Upper lobe of right lung (tissue), 1 donor: ENCODE data around the gene SLC39A6. TPM values are rescaled to one million over a fixed set of nuclear protein-coding genes. Genes with fewer than 3 reads are reported as not detected.

Experiments
- ATAC-seq: fragments of 200-7000 bp; cut with Tn5 transposase; one replicate; pipeline ENCODE4 v1.9.1; 2020; ENCODE audit warnings: mild to moderate bottlenecking, moderate library complexity
- DNase-seq: peaks from one replicate; pipeline ENCODE4 v3.0.0-alpha.2; 2020
- H3K27ac ChIP-seq: fragments of 200-600 bp; one replicate; pipeline ENCODE4 v1.8.0; 2022
- H3K27me3 ChIP-seq: fragments of 200-600 bp; one replicate; pipeline ENCODE4 v1.8.0; 2022; ENCODE audit warnings: mild to moderate bottlenecking
- H3K36me3 ChIP-seq: fragments of 200-600 bp; one replicate; pipeline ENCODE4 v1.8.0; 2022
- H3K4me1 ChIP-seq: fragments of 200-600 bp; one replicate; pipeline ENCODE4 v1.8.0; 2022
- H3K4me3 ChIP-seq: fragments of 200-600 bp; one replicate; pipeline ENCODE4 v1.8.0; 2022; ENCODE audit warnings: mild to moderate bottlenecking
- H3K9me3 ChIP-seq: fragments of 200-600 bp; one replicate; pipeline ENCODE4 v1.8.0; 2022
- intact Hi-C: fragments of 100-400 bp; cut with DNase I; formaldehyde crosslinking; loops from one replicate; pipeline ENCODE4 v1.11.0; 2022
- total RNA-seq: library from RNA; stranded (reverse); fragmentation: NEBNext Ultra II Directional; extraction: Animal tissue kit (Norgen Biotek cat#: 25700); gene quantifications from one replicate; pipeline ENCODE4 v1.2.1, GENCODE V29; 2021
- TF ChIP-seq, protein P1 (sequence below): fragments of 200-600 bp; IDR thresholded peaks from one replicate; pipeline ENCODE4 v1.8.0; 2022; ENCODE audit warnings: antibody characterized with exemption
- donor health status: DM: no; HTN: yes; CAD: no; lungs with severe emphysema.

Gene SLC39A6
- total RNA-seq, 1 donor from 2014 or later: 24.3 TPM

DNA sequence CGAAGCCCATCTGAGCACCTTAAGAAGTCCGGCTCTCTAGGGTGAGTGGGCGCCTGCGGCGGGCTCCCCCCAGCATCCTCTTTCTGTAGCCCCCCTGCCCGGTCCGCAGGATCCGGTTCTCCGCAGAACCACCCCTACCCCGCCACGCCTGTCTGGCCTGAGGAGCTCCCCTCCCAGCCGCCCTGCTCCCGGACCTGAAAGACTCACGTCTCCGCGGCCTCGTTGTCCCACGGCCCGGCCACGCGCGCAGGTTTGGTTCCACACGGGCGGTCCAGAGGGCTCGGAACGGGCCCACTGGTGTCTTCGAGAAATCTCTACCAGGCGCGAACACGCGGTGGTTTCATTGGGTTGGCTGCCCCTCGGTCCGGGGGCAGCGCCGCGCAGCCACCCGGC, 237 bp downstream of the SLC39A6 start:
- intact Hi-C loops: no loop called here
- ATAC-seq (peak; percentile 28), DNase-seq (no peak)
- Histone ChIP-seq H3K4me1 (peaks cover 25% of the 10 kb centered on the region), H3K4me3 (peak overlapping the region; percentile 99), H3K9me3 (no peaks in the 10 kb centered on the region), H3K27ac (peak overlapping the region; percentile 99), H3K36me3 (peaks cover 21% of the 10 kb centered on the region), H3K27me3 (no peaks in the 10 kb centered on the region)
- TF ChIP-seq, protein P1, sequence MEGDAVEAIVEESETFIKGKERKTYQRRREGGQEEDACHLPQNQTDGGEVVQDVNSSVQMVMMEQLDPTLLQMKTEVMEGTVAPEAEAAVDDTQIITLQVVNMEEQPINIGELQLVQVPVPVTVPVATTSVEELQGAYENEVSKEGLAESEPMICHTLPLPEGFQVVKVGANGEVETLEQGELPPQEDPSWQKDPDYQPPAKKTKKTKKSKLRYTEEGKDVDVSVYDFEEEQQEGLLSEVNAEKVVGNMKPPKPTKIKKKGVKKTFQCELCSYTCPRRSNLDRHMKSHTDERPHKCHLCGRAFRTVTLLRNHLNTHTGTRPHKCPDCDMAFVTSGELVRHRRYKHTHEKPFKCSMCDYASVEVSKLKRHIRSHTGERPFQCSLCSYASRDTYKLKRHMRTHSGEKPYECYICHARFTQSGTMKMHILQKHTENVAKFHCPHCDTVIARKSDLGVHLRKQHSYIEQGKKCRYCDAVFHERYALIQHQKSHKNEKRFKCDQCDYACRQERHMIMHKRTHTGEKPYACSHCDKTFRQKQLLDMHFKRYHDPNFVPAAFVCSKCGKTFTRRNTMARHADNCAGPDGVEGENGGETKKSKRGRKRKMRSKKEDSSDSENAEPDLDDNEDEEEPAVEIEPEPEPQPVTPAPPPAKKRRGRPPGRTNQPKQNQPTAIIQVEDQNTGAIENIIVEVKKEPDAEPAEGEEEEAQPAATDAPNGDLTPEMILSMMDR: no peak

DNA sequence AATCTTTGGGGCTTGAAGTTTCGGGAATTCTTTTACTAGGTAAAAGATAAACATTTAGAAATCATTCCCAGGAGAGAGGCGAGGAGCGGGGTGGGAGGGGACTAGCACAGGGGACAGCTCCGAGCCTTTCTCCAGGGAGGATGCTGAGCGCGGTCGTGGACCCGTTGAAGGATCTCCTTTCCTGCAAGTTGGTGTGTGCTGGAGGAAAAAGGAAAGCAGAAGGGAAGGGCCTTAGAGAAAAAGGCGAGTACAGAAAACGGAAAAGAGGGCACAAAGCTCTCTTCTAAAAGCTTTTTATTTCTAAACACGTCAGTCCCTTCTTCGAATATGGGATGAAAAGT, 640 bp downstream of the SLC39A6 start:
- Histone ChIP-seq H3K4me1 (peaks cover 25% of the 10 kb centered on the region), H3K27ac (peak overlapping the region; percentile 99), H3K4me3 (peak overlapping the region; percentile 99), H3K36me3 (peaks cover 21% of the 10 kb centered on the region), H3K9me3 (no peaks in the 10 kb centered on the region), H3K27me3 (no peaks in the 10 kb centered on the region)
- ATAC-seq (no peak), DNase-seq (no peak)
- intact Hi-C loops: no loop called here
- TF ChIP-seq, protein P1: no peak

DNA sequence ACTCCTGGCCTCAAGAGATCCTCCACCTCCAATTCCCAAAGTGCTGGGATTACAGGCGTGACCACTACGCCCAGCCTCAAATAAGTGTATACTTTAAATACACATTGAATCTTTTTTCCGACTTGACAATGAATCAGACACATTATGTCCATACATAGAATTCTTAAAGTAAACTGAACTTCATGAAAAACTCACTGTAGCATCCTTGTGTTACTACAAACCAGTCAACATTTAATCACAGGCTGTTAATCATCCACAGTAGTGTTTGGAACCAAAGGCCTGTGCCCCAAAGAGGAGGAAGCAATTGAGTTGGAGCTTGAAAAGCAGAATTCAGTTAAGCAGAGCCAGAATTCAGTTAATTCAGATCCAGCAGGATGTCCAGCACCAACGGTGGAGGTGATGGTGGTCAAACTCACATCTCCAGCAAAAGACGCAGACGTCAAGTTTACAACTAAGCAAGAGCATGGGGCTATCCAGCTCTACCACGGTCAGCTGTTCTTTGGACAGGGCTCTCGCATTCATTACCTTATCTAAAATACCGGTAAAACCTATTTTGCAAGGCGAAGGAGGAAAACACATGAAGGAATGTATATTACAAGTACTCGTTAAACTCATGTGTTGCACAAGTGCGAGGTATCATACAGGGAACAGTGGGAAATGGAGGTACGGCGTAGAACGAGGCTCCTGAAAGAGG, 1.2 kb downstream of the SLC39A6 start:
- intact Hi-C loops: no loop called here
- no peak for DNase-seq
- H3K27ac ChIP-seq: no peak overlapping the region

GRCh38 chr18:36126668-36127067, 2.5 kb downstream of the SLC39A6 start:
- no peak overlapping the region for H3K4me3 ChIP-seq
- TF ChIP-seq, protein P1: no peak

More for the DNA sequence above, 1.2 kb downstream of the SLC39A6 start:
- no peak for ATAC-seq
- TF ChIP-seq, protein P1: no peak
- Histone ChIP-seq H3K9me3 (no peaks in the 10 kb centered on the region), H3K4me3 (peak overlapping the region; percentile 99), H3K27me3 (no peaks in the 10 kb centered on the region), H3K4me1 (peaks cover 25% of the 10 kb centered on the region), H3K36me3 (peaks cover 20% of the 10 kb centered on the region)

DNA sequence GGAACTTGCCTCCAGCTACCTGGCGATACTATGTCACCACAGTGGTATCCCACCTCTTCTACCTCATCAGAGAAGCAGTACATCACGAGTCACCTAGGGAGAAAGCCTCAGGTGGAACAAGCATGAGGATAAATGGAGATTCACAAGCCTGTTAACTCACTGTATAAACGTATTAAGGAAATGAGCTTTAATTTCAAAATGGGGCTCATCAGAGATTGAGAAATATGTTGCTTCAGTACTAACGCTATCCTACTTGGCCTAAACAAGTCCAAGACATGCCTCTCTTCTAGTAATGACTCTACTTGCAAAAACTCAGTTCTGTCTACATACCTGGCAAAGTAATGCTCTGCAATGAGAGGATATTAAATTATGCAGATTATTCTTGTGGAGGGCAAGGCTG, 4.3 kb downstream of the SLC39A6 start:
- H3K4me1 ChIP-seq: peaks cover 5% of the 10 kb centered on the region
- H3K27ac ChIP-seq: no peak overlapping the region
- no peaks in the 10 kb centered on the region for H3K9me3 ChIP-seq
- H3K4me3 ChIP-seq: no peak overlapping the region
- H3K36me3 ChIP-seq: peaks cover 49% of the 10 kb centered on the region
- TF ChIP-seq, protein P1: no peak
- intact Hi-C loops: no loop called here
- H3K27me3 ChIP-seq: no peaks in the 10 kb centered on the region
- ATAC-seq (no peak), DNase-seq (no peak)

More at GRCh38 chr18:36126668-36127067, 2.5 kb downstream of the SLC39A6 start:
- peaks cover 33% of the 10 kb centered on the region for H3K36me3 ChIP-seq
- no peaks in the 10 kb centered on the region for H3K9me3 ChIP-seq
- intact Hi-C loops: no loop called here
- H3K4me1 ChIP-seq: peaks cover 18% of the 10 kb centered on the region
- H3K27me3 ChIP-seq: no peaks in the 10 kb centered on the region
- DNase-seq: no peak
- no peak for ATAC-seq
- H3K27ac ChIP-seq: no peak overlapping the region
